CD4-positive, alpha-beta T cell treated with Interleukin-6 for 4 hours (primary cell): ENCODE results near the gene PRKCB.

Source experiments
- DNase-seq: peaks from one replicate; pipeline ENCODE4 v3.0.0-alpha.2; 2020; ENCODE audit warnings: mixed read lengths

PRKCB gene

GRCh38 chr16:23867566-23867965, 31.8 kb downstream of the PRKCB start:
- no peak for DNase-seq

- no peak for DNase-seq
Measured at GRCh38 chr16:23868136-23868535, 32.4 kb downstream of the PRKCB start.

DNA sequence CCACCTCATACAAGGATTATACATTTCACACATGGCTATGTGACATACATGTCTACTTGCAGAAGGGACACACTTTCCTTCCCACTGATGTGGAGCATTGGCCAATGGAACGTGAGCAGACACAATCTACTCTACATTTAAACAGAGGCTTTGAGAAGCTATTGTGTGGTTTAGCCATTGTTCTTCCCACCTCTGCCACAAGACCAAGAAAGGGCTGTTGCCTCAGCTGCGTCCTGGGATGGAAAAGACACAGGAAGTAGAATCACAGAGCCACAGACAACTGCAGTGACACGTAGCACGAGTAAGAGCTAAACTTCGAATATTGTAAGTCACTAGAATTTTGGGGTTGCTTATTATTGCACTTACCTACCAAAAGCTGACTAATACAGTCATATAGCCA, 33.3 kb downstream of the PRKCB start:
- peak; percentile 44 for DNase-seq

DNA sequence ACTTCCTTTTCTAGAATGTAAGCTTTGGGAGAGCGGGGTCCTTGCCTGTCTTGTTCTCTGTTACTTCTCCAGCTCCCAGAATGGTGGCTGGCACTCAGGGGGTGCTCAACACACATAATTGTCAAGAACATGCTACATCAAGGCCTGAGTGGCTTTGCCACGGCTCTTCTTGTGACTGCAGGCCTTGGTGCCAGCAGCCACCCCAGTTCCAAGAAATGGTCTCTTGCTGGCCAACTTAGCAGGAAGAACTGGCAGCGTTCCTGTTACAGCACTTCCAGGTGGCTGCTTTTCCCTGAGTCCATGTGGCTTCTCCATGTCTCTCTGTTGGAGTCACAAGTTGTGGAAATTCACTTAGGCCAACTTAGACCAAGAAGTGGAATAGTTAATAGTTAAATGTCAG, 36.1 kb downstream of the PRKCB start:
- DNase-seq, result no peak

GRCh38 chr16:23874613-23875294, 39.0 kb downstream of the PRKCB start:
- no peak for DNase-seq

- DNase-seq, result no peak
Measured at GRCh38 chr16:23876256-23876896, 40.6 kb downstream of the PRKCB start.

DNA sequence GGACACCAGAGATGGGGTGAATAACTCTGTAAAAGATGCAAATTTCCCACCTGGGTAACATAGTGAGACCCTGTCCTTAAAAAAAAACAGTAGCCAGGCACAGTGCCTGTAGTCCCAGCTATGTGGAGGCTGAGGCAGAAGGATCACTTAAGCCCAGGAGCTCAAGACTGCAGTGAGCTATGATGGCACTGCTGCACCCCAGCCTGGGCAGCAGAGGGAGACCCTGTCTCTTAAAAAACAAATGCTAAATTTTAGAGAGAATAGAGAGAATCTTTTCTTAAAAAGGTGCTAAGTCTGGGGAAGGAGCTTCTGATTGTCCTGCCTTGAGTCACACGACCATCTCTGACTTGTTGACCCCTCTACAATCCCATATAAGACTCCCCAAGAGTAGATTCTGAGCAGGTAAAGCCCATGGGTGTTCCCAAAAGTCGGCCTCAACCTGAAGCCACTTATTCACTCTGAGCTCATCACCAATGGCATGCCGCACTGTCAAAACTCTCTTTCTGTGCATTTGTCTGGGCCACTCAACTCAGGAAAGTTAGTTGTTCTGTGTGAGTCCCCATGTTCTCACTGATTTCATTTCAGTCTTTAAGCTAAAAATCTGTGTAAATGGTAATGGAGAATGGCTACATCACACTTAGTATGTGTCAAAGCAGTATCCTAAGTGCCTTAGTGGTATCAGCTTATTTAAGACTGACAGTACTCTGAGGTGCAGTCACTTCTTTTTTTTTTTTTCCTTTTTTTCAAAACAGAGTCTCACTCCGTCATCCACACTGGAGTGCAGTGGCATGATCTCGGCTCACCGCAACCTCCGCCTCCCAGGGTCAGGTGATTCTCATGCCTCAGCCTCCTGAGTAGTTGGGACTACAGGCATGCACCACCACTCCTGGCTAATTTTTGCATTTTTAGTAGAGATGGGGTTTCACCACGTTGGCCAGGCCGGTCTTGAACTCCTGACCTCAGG, 41.6 kb downstream of the PRKCB start:
- DNase-seq, result peak; percentile 35

DNA sequence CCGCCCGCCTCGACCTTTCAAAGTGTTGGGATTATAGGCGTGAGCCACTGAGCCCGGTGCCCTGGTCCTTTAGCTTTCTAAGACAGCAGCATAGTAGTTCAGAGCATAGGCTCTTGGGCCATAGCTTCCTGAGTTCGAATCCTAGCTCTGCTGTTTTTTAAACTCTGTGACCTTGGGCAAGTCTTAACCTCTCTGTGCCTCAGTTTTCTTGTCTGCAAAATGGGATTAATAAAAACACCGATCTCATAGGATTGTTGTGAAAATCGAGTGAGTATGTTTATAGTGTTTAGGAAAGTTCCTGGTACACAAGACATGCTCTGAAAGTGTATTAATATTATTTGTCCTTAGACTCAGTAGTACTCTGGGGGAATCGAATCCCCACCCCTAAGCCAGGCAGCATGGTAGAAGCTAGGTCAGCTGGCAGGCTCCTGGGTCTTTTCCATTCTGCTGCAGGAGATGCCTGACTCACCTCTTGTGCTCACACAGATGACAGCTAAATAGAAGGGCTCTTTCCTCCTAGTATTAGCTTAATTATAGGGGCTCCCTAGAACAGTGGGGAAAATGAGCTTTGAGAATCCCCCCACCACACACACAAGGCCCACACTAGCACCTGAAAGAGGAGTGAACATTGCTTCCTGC, 44.1 kb downstream of the PRKCB start:
- DNase-seq, result no peak

- no peak for DNase-seq
Measured at GRCh38 chr16:23889189-23889588, 53.4 kb downstream of the PRKCB start.

DNA sequence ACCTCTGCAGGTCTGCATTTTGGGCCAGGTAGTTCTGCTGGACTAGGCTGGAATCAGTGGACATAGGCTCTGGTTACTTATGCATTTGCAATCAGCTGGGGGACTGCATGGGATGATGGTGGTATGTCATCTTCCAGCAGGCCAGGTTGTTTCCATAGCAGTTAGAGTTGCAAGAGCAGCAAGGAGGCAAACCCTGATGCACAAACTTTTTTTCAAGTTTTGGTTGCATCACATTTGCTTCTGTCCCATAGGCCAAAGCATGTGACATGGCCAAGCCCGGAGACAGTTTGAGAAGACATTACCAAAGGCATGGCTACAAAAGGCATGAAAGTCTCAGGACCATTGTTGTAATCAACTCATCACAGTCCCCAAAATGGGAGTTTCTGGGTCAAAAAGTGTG, 58.2 kb downstream of the PRKCB start:
- no peak for DNase-seq

DNA sequence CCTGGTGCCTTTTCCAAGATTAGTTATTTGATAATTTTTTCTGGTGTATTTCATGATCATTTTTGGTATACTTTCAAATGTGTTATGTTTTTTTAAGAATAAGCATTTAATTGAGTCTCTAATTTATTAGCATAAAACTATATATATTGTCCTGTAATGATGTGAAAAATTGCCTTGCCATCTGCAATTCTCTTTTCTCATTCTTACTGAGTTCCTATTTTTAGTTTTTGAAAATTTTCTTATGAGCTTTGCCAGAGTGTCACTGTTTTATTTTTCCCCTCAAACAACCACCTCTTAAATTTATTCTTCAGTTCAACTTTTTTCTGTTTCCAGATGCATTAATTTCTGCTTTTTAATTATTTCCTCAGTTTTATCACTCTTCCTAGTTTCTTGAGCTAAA, 59.3 kb downstream of the PRKCB start:
- no peak for DNase-seq

DNA sequence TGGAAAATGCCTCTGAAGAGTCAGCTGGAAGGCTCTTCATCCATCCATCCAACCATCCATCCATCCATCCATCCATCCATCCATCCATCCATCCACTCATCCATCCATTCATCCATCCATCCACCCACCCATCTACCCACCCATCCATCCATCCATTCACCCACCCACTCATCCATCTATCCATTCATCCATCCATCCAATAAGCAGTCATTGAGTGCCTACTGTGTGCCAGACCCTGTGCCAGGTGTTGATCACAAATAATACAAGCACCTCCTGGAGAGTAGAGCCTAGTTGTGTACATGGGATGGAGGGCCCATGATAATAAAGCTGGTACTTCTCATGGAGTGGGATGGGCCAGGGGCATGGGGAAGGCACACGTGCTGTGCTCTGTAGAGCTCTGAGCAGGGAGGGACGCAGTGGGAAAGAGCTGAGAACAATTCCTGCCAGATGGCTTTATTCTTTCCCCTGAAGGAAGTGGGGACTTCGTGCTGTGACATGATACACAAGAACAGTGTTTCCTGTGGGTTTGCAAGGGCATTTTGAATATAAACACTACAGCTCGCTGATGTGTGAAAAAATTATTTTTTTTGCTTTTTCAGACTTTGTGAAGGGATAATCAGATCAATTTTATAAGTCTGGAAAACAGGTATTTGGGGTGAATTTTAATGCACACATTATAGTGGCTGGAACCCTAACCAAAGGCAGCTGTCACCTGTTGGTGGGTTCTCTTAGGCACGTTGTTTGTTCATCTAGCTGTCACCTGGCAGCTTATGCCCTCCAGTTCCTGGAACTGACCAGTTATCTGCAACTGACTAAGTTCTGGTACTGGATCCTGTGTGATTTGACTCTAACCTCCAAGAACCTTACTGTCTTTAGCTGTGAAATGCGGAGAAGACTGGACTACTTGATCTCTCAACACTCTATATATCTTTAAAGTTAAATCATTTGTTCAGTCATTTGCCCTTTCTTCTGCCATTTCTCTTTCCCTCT, 61.3 kb downstream of the PRKCB start:
- DNase-seq, result no peak

- no peak for DNase-seq
Measured at GRCh38 chr16:23898682-23899430, 63.1 kb downstream of the PRKCB start.

DNA sequence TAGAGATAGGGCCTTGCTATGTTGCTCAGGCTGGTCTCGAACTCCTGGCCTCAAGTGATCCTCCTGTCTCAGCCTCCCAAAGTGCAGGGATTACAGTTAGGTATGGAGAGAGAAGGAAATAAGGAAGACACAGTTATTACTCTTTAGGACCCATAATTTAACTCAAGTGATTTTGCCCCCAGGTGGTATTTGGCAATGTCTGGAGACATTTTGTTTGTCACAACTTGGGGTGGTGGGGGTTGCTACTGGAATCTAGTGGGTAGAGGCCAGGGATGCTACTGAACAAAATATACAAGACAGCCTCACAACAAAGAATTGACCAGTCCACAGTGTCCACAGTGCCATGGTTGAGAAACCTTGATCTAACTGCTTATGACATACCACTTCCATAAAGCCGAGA, 64.1 kb downstream of the PRKCB start:
- no peak for DNase-seq

DNA sequence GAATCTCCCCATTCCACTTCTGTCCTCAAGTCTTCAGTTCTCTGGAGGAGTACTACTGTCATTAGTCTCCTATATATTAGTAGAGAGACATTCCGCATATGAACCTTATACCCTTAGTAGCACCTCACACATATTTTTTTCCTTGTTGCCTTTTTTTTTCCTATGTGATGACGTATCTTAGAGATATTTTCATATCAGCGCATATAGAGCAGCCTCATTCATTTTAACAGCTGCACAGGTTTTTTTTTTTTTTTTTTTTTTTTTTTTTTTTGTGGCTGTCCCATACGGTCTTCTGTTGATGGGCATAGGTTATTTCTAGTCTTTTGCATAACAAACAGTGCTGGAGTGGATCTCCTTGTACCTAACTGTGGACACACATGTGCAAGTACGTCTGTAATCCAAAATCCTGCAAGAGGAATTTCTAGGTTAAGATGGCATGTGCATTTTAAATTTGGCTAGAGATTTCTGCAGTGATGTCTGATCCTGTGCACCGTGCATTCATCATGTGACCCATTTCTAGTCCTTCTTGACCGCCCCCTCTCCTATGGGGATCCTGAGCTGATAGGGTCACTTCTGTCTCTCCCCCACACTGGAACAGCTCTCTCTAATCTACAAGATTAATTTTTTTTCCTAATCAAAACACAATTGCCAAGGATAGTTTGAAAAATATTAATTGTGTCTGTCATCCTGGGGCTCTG, 64.8 kb downstream of the PRKCB start:
- DNase-seq, result no peak

GRCh38 chr16:23901178-23902033, 65.6 kb downstream of the PRKCB start:
- peak; percentile 9 for DNase-seq

DNA sequence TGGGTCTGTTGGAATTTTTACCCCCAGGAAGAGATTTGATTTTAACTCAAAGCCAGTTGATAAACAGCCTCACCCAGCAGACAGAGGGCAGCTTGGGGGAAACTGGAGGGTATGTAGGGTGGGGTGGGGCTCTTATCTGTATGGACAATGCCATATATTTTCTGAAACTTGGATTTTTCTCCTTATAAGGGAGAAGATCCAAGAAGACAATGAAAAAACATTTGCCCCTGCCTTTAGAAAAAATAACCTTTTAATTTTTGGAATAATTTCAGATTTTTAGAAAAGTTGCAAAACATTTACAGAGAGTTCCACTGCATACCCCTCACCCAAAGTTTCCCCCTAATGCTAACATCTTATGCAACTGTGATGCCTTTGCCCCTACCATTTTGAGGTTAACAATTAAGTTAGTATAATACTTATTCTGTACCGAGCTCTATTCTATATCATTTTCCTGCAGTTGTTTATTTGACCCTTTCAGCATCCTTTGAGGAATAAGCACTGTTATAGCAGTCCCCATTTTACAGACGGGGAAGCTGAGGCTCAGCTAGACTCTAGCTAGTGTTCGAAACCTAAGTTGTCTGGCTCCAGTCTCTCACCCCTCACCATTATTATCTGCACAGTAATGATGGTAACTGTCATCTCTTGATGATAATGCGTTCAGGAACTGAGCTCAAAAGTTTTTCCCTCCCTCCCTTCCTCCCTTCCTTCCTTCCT, 66.4 kb downstream of the PRKCB start:
- DNase-seq, result no peak

GRCh38 chr16:23902748-23903414, 67.1 kb downstream of the PRKCB start:
- DNase-seq, result no peak
